SKM-1 (cell line): ENCODE results near the gene KLHL2.
"Not testable (repeated sequence)": the region's sequence is repeated elsewhere in the genome, so short reads cannot be mapped to it uniquely, and the experiment has no call there.

Experiments
- DNase-seq: peaks from one replicate; lab custom pipeline; 2025; ENCODE audit not compliant: unreplicated experiment; lab: John Stamatoyannopoulos, UW

The KLHL2 gene

GRCh38 chr4:165207431-165208220 lies at the start of gene KLHL2:
TSS of gene KLHL2 (plus strand) at chr4:165207561. CDS start at chr4:165207877, 316 bp downstream.
- peak; percentile 56 for DNase-seq

GRCh38 chr4:165158762-165159161 lies 48.6 kb upstream of the KLHL2 start:
- DNase-seq = no peak

GRCh38 chr4:165164257-165164656 lies 43.1 kb upstream of the KLHL2 start:
- DNase-seq = no peak

- DNase-seq = not testable (repeated sequence)
Observed at GRCh38 chr4:165166872-165167271, 40.5 kb upstream of the KLHL2 start.

- no peak for DNase-seq
Observed at GRCh38 chr4:165167650-165168049, 39.7 kb upstream of the KLHL2 start.

GRCh38 chr4:165170819-165171218 lies 36.5 kb upstream of the KLHL2 start:
- DNase-seq = no peak

GRCh38 chr4:165175470-165175869 lies 31.9 kb upstream of the KLHL2 start:
- not testable (repeated sequence) for DNase-seq

- DNase-seq = no peak
Observed at GRCh38 chr4:165175879-165176278, 31.5 kb upstream of the KLHL2 start.

GRCh38 chr4:165177725-165178666 lies 29.4 kb upstream of the KLHL2 start:
- DNase-seq = no peak

GRCh38 chr4:165184220-165184619 lies 23.1 kb upstream of the KLHL2 start:
- DNase-seq = no peak

- not testable (repeated sequence) for DNase-seq
Observed at GRCh38 chr4:165184998-165185397, 22.4 kb upstream of the KLHL2 start.

GRCh38 chr4:165185448-165185847 lies 21.9 kb upstream of the KLHL2 start:
- DNase-seq = no peak

GRCh38 chr4:165190591-165191347 lies 16.6 kb upstream of the KLHL2 start:
- DNase-seq = no peak

GRCh38 chr4:165191348-165191656 lies 16.1 kb upstream of the KLHL2 start:
- DNase-seq = no peak

- no peak for DNase-seq
Observed at GRCh38 chr4:165191814-165192499, 15.4 kb upstream of the KLHL2 start.

GRCh38 chr4:165192500-165192898 lies 14.9 kb upstream of the KLHL2 start:
- DNase-seq = no peak

- no peak for DNase-seq
Observed at GRCh38 chr4:165192956-165193355, 14.4 kb upstream of the KLHL2 start.

- no peak for DNase-seq
Observed at GRCh38 chr4:165194368-165194767, 13.0 kb upstream of the KLHL2 start.

- no peak for DNase-seq
Observed at GRCh38 chr4:165198329-165198728, 9.0 kb upstream of the KLHL2 start.

GRCh38 chr4:165199286-165199685 lies 8.1 kb upstream of the KLHL2 start:
- no peak for DNase-seq

- no peak for DNase-seq
Observed at GRCh38 chr4:165199722-165200121, 7.6 kb upstream of the KLHL2 start.
